GM12891 (cell line): ENCODE results near the gene STK10.

Source experiments
- DNase-seq: peaks from one replicate; pipeline ENCODE4 v3.0.0; 2011; ENCODE audit warnings: low spot score; ENCODE audit not compliant: insufficient read length
- FAIRE-seq: peaks from 2 replicates; lab custom pipeline; 2011; peaks lifted over from hg19 to GRCh38; lab: Jason Lieb, UNC
- PAX5 ChIP-seq: IDR thresholded peaks from 2 replicates; pipeline ENCODE4 v1.6.1; 2011; ENCODE audit warnings: low read length, moderate library complexity, mild to moderate bottlenecking; ENCODE audit not compliant: insufficient read depth, severe bottlenecking
- POLR2A ChIP-seq: IDR thresholded peaks from 2 replicates; pipeline ENCODE4 v1.6.1; 2011; ENCODE audit warnings: low read depth, low read length, control low read depth
- POLR2AphosphoS5 ChIP-seq: IDR thresholded peaks from 2 replicates; pipeline ENCODE4 v1.6.1; 2011; ENCODE audit warnings: low read depth, low read length, control low read depth
- POU2F2 ChIP-seq: IDR thresholded peaks from 2 replicates; pipeline ENCODE4 v1.6.1; 2011; ENCODE audit warnings: low read depth, mild to moderate bottlenecking, control low read depth, low read length, moderate library complexity
- SPI1 ChIP-seq: IDR thresholded peaks from 2 replicates; pipeline ENCODE4 v1.6.1; 2011; ENCODE audit warnings: low read depth, low read length, control low read depth
- TAF1 ChIP-seq: IDR thresholded peaks from 2 replicates; pipeline ENCODE4 v1.6.1; 2011; ENCODE audit warnings: low read depth, low read length, control low read depth

Gene STK10

GRCh38 chr5:172104021-172104420 is 84.0 kb downstream of the STK10 start:
- no peak for DNase-seq
- no peak for FAIRE-seq

DNA sequence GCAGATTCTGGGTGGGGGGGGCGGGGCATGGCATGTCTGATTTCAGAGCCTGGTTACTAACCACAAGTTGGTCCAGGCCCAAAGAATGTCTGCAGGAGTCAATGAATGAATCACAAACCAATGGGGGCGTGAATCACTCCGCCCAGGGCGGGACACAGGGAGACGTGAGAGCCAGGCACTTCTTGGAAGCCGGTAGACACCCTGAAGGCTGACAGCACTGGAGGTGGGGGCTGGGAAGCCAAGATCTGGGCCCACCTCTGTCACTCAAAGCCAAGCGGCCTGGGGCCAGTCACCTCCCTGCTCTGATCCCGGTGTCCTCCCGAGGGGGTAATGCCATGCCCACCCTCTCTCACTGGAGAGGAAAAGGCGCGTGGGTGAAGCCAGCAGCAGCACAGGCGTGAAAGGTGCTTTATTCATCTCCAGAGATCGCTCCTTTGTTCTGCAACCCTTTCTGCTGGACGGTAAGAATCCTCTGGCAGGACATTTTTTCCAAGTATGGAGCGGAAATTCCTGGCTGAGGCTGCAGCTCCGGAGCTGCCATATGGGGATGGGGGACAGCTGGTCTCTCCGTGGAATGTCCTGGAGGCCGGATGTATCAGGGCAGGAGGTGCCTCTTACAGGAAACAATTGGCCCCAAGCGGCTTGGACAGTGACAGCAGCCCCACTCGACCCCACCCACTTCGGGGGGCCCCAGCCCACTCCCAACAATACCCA is 85.0 kb downstream of the STK10 start:
- no peak for DNase-seq

More at GRCh38 chr5:172104021-172104420, 84.0 kb downstream of the STK10 start:
- TF ChIP-seq POLR2AphosphoS5 (no peak), POLR2A (no peak), POU2F2 (no peak), SPI1 (no peak), TAF1 (no peak), PAX5 (no peak)

GRCh38 chr5:172102218-172102870 is 85.7 kb downstream of the STK10 start:
- DNase-seq (no peak), FAIRE-seq (no peak)

More for the DNA sequence above, 85.0 kb downstream of the STK10 start:
- TF ChIP-seq POLR2AphosphoS5, result no peak
- no peak for TF ChIP-seq TAF1
- TF ChIP-seq PAX5, result no peak
- no peak for TF ChIP-seq POU2F2
- no peak for TF ChIP-seq POLR2A
- no peak for TF ChIP-seq SPI1
- FAIRE-seq, result no peak

GRCh38 chr5:172101547-172102217 is 86.3 kb downstream of the STK10 start:
- DNase-seq, result no peak
- TF ChIP-seq TAF1 (no peak), POU2F2 (no peak), PAX5 (no peak), SPI1 (no peak), POLR2AphosphoS5 (no peak), POLR2A (no peak)
- no peak for FAIRE-seq

More at GRCh38 chr5:172102218-172102870, 85.7 kb downstream of the STK10 start:
- TF ChIP-seq SPI1, result no peak
- no peak for TF ChIP-seq POLR2A
- no peak for TF ChIP-seq POU2F2
- TF ChIP-seq POLR2AphosphoS5, result no peak
- TF ChIP-seq TAF1, result no peak
- no peak for TF ChIP-seq PAX5

DNA sequence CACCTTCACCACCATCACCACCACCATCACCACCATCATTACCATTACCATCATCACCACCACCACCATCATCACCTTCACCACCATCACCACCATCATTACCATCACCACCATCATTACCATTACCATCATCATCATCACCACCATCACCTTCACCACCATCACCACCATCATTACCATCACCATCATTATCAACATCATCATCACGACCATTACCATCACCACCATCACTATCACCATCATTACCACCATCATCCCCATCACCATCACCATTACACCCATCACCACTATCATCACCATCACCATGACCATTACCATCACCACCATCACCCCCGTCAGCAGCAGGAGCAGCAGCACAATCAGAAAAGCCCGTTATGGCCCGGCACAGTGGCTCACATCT is 89.1 kb downstream of the STK10 start:
- FAIRE-seq (peak; percentile 89), DNase-seq (no peak)
- no peak for TF ChIP-seq TAF1
- TF ChIP-seq PAX5, result no peak
- TF ChIP-seq POLR2A, result no peak
- TF ChIP-seq SPI1, result no peak
- no peak for TF ChIP-seq POU2F2
- TF ChIP-seq POLR2AphosphoS5, result no peak

DNA sequence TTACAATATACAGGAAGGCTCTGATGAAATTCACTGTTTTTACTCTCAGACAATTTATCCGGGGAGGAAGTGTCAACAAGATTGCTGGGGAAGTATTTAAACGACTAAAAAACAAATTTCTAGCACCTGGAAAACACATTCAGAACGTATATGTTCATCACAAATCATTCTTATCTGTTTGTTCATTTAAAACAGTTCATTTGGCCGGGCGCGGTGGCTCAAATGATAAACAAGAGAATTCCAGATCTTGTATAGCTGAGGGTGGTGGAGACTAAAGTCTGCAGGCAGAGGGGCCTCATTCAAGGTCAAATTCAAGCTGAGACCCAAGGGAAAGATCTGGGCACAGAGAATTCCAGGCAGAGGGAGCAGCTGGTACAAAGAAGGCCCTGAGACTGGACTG is 90.0 kb downstream of the STK10 start:
- DNase-seq (no peak), FAIRE-seq (no peak)
- TF ChIP-seq TAF1, result no peak
- no peak for TF ChIP-seq POLR2A
- TF ChIP-seq SPI1, result no peak
- TF ChIP-seq PAX5, result no peak
- no peak for TF ChIP-seq POLR2AphosphoS5
- TF ChIP-seq POU2F2, result no peak

GRCh38 chr5:172097356-172097755 is 90.7 kb downstream of the STK10 start:
- no peak for TF ChIP-seq POLR2AphosphoS5
- TF ChIP-seq PAX5, result no peak
- no peak for TF ChIP-seq POU2F2
- TF ChIP-seq SPI1, result no peak
- no peak for TF ChIP-seq TAF1
- TF ChIP-seq POLR2A, result no peak
- FAIRE-seq (no peak), DNase-seq (no peak)

DNA sequence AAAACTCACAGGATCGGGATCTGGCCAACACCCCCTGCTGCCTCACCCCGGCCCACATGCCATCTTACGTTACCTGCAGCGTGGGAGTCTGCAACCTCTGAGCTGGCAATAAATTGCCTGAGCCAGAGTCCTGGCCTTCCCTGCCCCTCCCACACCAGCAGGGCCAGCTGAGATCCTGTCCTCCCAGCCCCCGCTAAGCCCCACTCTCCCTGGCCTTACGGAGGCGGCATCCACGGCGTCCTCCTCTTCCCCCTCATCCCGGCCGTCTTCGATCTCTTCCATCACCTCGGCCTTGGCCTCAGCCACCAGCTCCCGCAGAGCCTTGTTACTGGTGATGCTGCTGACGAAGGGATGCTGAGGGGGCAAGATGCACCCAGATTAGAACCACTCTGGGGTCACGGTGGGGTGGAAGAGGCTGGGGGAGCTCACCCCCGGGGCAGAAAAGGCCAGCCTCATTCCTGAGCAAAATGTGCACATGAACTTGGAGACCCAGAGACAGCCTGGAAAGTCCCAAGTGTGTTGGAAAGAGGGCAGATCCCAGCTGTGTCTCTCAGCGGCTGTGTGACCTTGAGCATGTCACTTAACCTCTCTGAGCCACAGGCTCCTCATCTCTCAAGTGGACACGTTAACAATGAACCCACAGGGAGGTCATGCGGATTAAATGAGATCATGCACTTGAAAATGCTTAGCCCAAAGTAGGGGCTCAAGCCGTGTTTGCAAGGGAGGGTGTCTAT is 91.7 kb downstream of the STK10 start:
- TF ChIP-seq SPI1, result no peak
- TF ChIP-seq POU2F2, result no peak
- no peak for TF ChIP-seq POLR2AphosphoS5
- TF ChIP-seq PAX5, result no peak
- TF ChIP-seq POLR2A, result no peak
- DNase-seq, result no peak
- FAIRE-seq, result no peak

DNA sequence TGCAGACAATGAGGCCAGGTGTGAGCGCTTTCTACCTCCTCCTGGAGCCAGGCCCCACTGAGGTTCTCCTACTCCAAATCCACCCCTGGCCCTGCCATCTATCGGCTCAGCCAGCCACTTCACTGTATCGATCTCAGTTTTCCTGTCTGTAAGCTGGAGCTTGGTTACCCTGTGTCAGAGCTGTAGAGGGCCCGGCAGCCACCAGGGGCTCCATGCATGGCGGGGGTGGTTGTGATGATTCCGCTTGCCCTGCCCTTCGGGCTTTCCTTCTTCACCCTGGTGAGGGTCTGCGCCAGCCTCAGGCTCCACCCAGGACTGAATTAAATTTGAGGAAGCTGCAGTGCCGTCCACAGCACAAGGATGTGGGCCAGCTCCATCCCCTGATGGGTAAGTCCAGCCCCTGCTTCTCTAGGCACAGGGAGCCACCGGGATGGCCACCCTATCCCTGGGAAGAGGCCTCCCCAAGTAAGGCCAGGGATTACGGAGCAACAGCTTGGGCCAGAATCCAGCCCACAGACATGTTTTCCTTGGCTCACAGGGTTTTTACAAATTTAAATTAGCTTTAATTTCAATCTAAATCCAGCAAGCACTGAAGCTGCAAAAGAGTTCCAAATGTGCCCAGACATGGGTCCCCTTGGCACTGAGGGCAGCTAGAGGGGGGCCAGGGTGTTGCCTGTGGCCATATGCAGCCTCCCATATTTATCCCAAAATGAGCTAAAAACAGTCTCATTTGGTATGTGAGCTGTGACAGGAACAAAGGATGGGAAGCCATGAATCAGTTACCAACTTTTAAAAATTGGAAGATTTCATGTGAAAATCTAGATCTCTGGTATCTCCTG is 92.4 kb downstream of the STK10 start:
- FAIRE-seq (no peak), DNase-seq (no peak)
- no peak for TF ChIP-seq POLR2AphosphoS5
- no peak for TF ChIP-seq PAX5
- TF ChIP-seq POLR2A, result no peak
- no peak for TF ChIP-seq TAF1
- TF ChIP-seq POU2F2, result no peak
- no peak for TF ChIP-seq SPI1
